Type B pancreatic cell (in vitro differentiated cells): Measurements from ENCODE around the gene MID1. TPM values are rescaled to one million over a fixed set of nuclear protein-coding genes. Genes with fewer than 3 reads are reported as not detected.

Experiments used
- DNase-seq: peaks from one replicate; pipeline ENCODE4 v3.0.0; 2021; ENCODE audit warnings: mixed read lengths; ENCODE audit not compliant: unreplicated experiment; ENCODE audit errors: extremely low spot score
- H3K27ac Mint-ChIP-seq: 2 replicates; pipeline ENCODE4 v1.8.0; 2021; ENCODE audit warnings: mild to moderate bottlenecking, mixed read lengths
- H3K27me3 Mint-ChIP-seq: 2 replicates; pipeline ENCODE4 v1.8.0; 2021; ENCODE audit warnings: mixed read lengths
- H3K36me3 Mint-ChIP-seq: 2 replicates; pipeline ENCODE4 v1.8.0; 2021; ENCODE audit warnings: mixed read lengths
- H3K4me1 Mint-ChIP-seq: one replicate; pipeline ENCODE4 v1.8.0; 2021; ENCODE audit warnings: mixed read lengths; ENCODE audit not compliant: unreplicated experiment
- H3K4me3 Mint-ChIP-seq: 2 replicates; pipeline ENCODE4 v1.8.0; 2021; ENCODE audit warnings: mild to moderate bottlenecking, mixed read lengths
- H3K9me3 Mint-ChIP-seq: 2 replicates; pipeline ENCODE4 v1.8.0; 2021; ENCODE audit warnings: mixed read lengths
- total RNA-seq: library from RNA; stranded (reverse); gene quantifications from 2 replicates; pipeline ENCODE4 v1.2.1, GENCODE V29; 2021; ENCODE audit warnings: low replicate concordance
- TF ChIP-seq, protein P1 (sequence below): fragments of 200-600 bp; sonication (generic); conservative IDR thresholded peaks from 2 replicates; pipeline ENCODE4 v1.5.0; 2021; ENCODE audit warnings: antibody characterized with exemption, mild to moderate bottlenecking

Gene MID1
- total RNA-seq, 1 donor from 2014 or later, result 52.7 TPM

DNA sequence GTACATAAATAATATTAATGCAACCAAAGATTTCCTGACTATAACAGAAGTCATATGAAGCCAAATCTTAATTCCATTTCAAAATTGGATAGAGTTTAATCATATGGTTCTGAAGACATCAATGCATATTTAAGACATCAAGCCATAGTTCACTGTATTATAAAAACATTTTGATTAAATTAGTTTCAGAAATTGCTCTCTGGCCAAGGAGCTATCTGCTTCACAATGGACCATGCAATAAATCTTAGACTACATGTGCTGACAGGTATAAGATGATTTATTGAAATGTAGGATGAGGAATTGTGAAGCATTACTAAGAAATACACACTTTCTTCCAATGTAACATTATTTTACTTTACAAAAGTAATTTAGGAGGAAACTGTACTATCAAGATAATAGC, 81.6 kb downstream of the MID1 start:
- peaks cover 8% of the 10 kb centered on the region for H3K4me1 Mint-ChIP-seq
- no peaks in the 10 kb centered on the region for H3K27me3 Mint-ChIP-seq
- no peak overlapping the region for H3K27ac Mint-ChIP-seq

DNA sequence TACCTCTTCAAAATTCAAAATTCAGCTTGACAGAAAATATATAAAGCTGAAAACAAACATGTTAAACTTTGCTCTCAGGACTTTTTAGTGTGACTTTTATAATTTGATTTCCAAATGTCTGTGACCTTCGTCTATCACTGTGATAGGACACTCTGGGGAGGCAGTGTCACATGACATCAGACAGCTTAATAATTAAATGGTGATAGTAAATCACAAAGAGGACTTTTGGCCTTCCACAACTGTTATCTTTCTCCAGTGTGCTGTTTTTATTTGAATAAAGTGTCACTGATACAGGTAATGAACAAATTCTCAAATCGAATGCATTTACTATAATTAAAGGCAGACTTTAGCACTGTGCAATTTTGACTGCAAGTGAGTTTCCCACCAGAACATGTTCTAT, 83.1 kb downstream of the MID1 start:
- Mint-ChIP-seq H3K4me3 (no peak overlapping the region), H3K27ac (no peak overlapping the region), H3K4me1 (peaks cover 8% of the 10 kb centered on the region), H3K27me3 (no peaks in the 10 kb centered on the region), H3K9me3 (no peaks in the 10 kb centered on the region), H3K36me3 (no peaks in the 10 kb centered on the region)
- TF ChIP-seq, protein P1, sequence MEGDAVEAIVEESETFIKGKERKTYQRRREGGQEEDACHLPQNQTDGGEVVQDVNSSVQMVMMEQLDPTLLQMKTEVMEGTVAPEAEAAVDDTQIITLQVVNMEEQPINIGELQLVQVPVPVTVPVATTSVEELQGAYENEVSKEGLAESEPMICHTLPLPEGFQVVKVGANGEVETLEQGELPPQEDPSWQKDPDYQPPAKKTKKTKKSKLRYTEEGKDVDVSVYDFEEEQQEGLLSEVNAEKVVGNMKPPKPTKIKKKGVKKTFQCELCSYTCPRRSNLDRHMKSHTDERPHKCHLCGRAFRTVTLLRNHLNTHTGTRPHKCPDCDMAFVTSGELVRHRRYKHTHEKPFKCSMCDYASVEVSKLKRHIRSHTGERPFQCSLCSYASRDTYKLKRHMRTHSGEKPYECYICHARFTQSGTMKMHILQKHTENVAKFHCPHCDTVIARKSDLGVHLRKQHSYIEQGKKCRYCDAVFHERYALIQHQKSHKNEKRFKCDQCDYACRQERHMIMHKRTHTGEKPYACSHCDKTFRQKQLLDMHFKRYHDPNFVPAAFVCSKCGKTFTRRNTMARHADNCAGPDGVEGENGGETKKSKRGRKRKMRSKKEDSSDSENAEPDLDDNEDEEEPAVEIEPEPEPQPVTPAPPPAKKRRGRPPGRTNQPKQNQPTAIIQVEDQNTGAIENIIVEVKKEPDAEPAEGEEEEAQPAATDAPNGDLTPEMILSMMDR, result no peak
- no peak for DNase-seq

More for the DNA sequence above, 81.6 kb downstream of the MID1 start:
- no peaks in the 10 kb centered on the region for H3K36me3 Mint-ChIP-seq
- no peaks in the 10 kb centered on the region for H3K9me3 Mint-ChIP-seq
- no peak overlapping the region for H3K4me3 Mint-ChIP-seq
- TF ChIP-seq, protein P1, result no peak
- no peak for DNase-seq

DNA sequence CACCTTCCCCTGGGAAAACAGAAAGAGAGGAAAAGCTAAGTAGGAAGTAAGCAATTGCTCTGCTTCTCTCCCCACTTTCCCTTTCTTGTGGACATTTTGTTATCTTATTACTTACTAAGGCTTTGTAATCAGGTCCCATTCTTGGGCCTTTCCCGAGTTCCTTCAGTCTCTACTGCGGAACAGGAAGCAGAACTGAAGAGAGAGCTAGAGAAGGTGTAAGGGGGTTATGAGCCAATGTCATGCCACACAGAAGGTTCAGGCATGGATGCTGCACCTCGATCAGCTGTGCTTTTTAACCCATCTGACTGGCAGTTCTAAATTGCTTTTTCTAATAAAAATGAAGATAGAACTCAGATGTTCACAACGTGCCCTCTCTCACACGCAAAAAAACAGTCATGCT, 83.6 kb downstream of the MID1 start:
- no peak for DNase-seq
- TF ChIP-seq, protein P1, result no peak
- no peak overlapping the region for H3K4me3 Mint-ChIP-seq
- H3K9me3 Mint-ChIP-seq, result no peaks in the 10 kb centered on the region
- no peaks in the 10 kb centered on the region for H3K36me3 Mint-ChIP-seq
- peaks cover 8% of the 10 kb centered on the region for H3K4me1 Mint-ChIP-seq
- H3K27ac Mint-ChIP-seq, result no peak overlapping the region
- no peaks in the 10 kb centered on the region for H3K27me3 Mint-ChIP-seq

DNA sequence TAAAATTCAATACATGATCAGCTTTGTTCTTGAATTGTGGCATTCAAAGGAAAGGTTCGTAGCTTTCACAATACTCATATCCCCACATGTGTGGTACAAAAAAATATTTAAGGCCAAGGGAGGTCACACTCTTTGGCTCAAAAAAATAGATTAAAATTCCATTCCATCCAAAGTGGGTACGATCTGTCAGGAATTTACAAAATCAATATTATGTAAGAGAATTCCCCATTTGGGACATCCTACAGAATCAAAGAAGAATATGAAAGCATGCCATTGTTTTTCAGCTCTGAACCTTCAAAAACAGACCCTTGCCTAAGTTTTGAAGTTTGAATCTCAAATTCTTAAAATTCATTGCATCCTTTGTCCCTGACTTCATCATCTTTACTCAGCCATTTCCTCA, 85.8 kb downstream of the MID1 start:
- H3K27me3 Mint-ChIP-seq, result no peaks in the 10 kb centered on the region
- DNase-seq, result no peak
- peaks cover 8% of the 10 kb centered on the region for H3K4me1 Mint-ChIP-seq
- H3K27ac Mint-ChIP-seq, result no peak overlapping the region
- no peaks in the 10 kb centered on the region for H3K36me3 Mint-ChIP-seq
- no peak overlapping the region for H3K4me3 Mint-ChIP-seq
- H3K9me3 Mint-ChIP-seq, result no peaks in the 10 kb centered on the region
- TF ChIP-seq, protein P1, result no peak

DNA sequence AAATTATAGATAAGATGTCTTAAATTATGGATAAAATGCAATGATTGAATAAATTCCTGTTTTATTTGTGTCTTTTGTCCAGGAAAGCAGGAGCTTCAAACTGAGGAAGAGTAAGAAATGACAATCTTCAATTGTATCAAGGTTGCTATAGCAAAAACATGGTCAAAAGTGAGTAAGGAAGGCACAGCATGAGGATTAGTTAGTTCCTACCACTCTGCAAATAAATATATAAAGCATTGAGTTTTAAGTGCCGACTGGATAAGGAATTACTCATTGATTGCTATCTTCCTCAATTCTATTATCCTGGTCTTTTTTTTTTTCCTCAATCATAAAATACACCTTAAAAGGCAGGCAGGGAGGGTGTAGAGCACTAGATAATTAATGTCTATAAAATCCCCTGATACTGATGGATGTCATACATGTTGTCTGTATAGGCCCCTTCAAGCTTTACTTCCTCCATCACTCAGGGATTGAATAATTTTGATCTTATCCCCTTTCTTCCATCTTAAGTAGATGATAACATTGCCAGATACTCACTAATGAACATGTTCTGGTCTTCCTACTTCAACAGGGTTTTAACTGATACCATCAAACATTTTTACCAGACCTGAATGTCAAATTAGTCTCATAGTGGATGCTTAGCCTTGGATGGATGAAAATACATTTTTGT, 86.6 kb downstream of the MID1 start:
- Mint-ChIP-seq H3K9me3 (no peaks in the 10 kb centered on the region), H3K36me3 (no peaks in the 10 kb centered on the region), H3K4me1 (peaks cover 4% of the 10 kb centered on the region), H3K27me3 (no peaks in the 10 kb centered on the region), H3K27ac (no peak overlapping the region), H3K4me3 (no peak overlapping the region)
- DNase-seq, result no peak
- TF ChIP-seq, protein P1, result no peak
